NCI-H187 treated with DMSO at 0.1 percent for 48 hours (cell line): ENCODE measurements around the gene AGR3.

Experiments
- DNase-seq: peaks from one replicate; lab custom pipeline; 2025; lab: John Stamatoyannopoulos, UW

The AGR3 gene

GRCh38 chr7:16881844-16882243 is at the start of gene AGR3:
Gene AGR3 (minus strand): TSS chr7:16881983. CDS start chr7:16878618, 3,365 bp downstream.
- DNase-seq: no peak

GRCh38 chr7:16930946-16931345 is 49.2 kb upstream of the AGR3 start:
- DNase-seq: no peak

GRCh38 chr7:16929146-16929762 is 47.5 kb upstream of the AGR3 start:
- DNase-seq: no peak

GRCh38 chr7:16926861-16927260 is 45.1 kb upstream of the AGR3 start:
- DNase-seq: no peak

- no peak for DNase-seq
Measured at GRCh38 chr7:16926283-16926682, 44.5 kb upstream of the AGR3 start.

GRCh38 chr7:16925609-16926008 is 43.8 kb upstream of the AGR3 start:
- no peak for DNase-seq

- DNase-seq: no peak
Measured at GRCh38 chr7:16923019-16923418, 41.2 kb upstream of the AGR3 start.

- no peak for DNase-seq
Measured at GRCh38 chr7:16921644-16922257, 40.0 kb upstream of the AGR3 start.

GRCh38 chr7:16921151-16921550 is 39.4 kb upstream of the AGR3 start:
- DNase-seq: no peak

GRCh38 chr7:16919440-16919839 is 37.7 kb upstream of the AGR3 start:
- DNase-seq: no peak

GRCh38 chr7:16918288-16918895 is 36.6 kb upstream of the AGR3 start:
- DNase-seq: no peak

GRCh38 chr7:16916738-16917137 is 35.0 kb upstream of the AGR3 start:
- no peak for DNase-seq

GRCh38 chr7:16916105-16916639 is 34.4 kb upstream of the AGR3 start:
- no peak for DNase-seq

GRCh38 chr7:16915405-16915804 is 33.6 kb upstream of the AGR3 start:
- no peak for DNase-seq

- no peak for DNase-seq
Measured at GRCh38 chr7:16914771-16915170, 33.0 kb upstream of the AGR3 start.

GRCh38 chr7:16913643-16914042 is 31.9 kb upstream of the AGR3 start:
- no peak for DNase-seq

- no peak for DNase-seq
Measured at GRCh38 chr7:16912540-16912939, 30.8 kb upstream of the AGR3 start.

- DNase-seq: no peak
Measured at GRCh38 chr7:16908561-16908960, 26.8 kb upstream of the AGR3 start.

- no peak for DNase-seq
Measured at GRCh38 chr7:16905300-16906044, 23.7 kb upstream of the AGR3 start.

- no peak for DNase-seq
Measured at GRCh38 chr7:16904076-16904475, 22.3 kb upstream of the AGR3 start.

GRCh38 chr7:16900209-16900768 is 18.5 kb upstream of the AGR3 start:
- no peak for DNase-seq
